GM12878 (cell line): ENCODE measurements around the gene HMCN2. TPM values are rescaled to one million over a fixed set of nuclear protein-coding genes. Genes with fewer than 3 reads are reported as not detected.

Experiments used
- ATAC-seq: fragments of 200-7000 bp; cut with Tn5 transposase; 3 replicates; pipeline ENCODE4 v1.9.1; 2020; ENCODE audit warnings: mild to moderate bottlenecking, moderate library complexity
- BruUV-seq: library from RNA; stranded (reverse); fragments of 400-500 nt; replicated peaks from 2 replicates; lab custom pipeline; 2021; lab: Mats Ljungman, UMichigan
- CTCF ChIA-PET: fragments of 300-600 bp; sonication (Branson Sonifier 250); formaldehyde crosslinking; extraction: SDS; loops from one replicate; lab custom pipeline; 2021; ENCODE audit warnings: inconsistent platforms; lab: Yijun Ruan, JAX
- POLR2A ChIA-PET: fragments of 350-600 bp; formaldehyde crosslinking; extraction: SDS; loops from one replicate; lab custom pipeline; 2021; ENCODE audit warnings: inconsistent platforms; lab: Charles Lee
- RAD21 ChIA-PET: fragments of 300-600 bp; sonication (Branson Sonifier 250); formaldehyde crosslinking; loops from one replicate; lab custom pipeline; 2023; ENCODE audit warnings: antibody characterized with exemption; ENCODE audit not compliant: unreplicated experiment; lab: Charles Lee
- SMC1A ChIA-PET: fragments of 300-600 bp; sonication (Branson Sonifier 250); formaldehyde crosslinking; loops from one replicate; lab custom pipeline; 2023; ENCODE audit not compliant: unreplicated experiment, uncharacterized antibody; lab: Charles Lee
- DNase-seq: peaks from one replicate; pipeline ENCODE4 v3.0.0-alpha.2; 2011; ENCODE audit warnings: low read depth, low spot score
- FAIRE-seq: peaks from 3 replicates; lab custom pipeline; 2011; peaks lifted over from hg19 to GRCh38; lab: Jason Lieb, UNC
- H2AFZ ChIP-seq: 2 replicates; pipeline ENCODE4 v1.6.0; 2011; ENCODE audit warnings: low read depth, low read length, control low read depth; ENCODE audit not compliant: control insufficient read depth
- H3K27ac ChIP-seq: 2 replicates; pipeline ENCODE4 v1.5.1; 2011; ENCODE audit warnings: control low read depth; ENCODE audit not compliant: control insufficient read depth, insufficient read depth
- H3K27me3 ChIP-seq, 2 experiments: replicated peaks in 1 of 2; 2 replicates each; pipeline versions ENCODE4 v1.6.0 to v1.6.1; 2011; ENCODE audit warnings: low read length in 1 of 2; ENCODE audit not compliant: control insufficient read depth in 2 of 2, insufficient read depth in 2 of 2
- H3K36me3 ChIP-seq, 2 experiments: 2 replicates each; pipeline ENCODE4 v1.5.1; 2011; ENCODE audit warnings: low read length in 1 of 2; ENCODE audit not compliant: control insufficient read depth in 2 of 2, insufficient read depth in 2 of 2
- H3K4me1 ChIP-seq: 2 replicates; pipeline ENCODE4 v1.6.1; 2011; ENCODE audit warnings: mild to moderate bottlenecking, low read length, moderate library complexity, mixed read lengths; ENCODE audit not compliant: control insufficient read depth, insufficient read depth
- H3K4me2 ChIP-seq: 2 replicates; pipeline ENCODE4 v1.6.0; 2011; ENCODE audit warnings: control low read depth; ENCODE audit not compliant: control insufficient read depth, insufficient read depth
- H3K4me3 ChIP-seq: fragments of 200-600 bp; sonication (generic); 2 replicates; pipeline ENCODE4 v1.5.1; 2016
- H3K79me2 ChIP-seq: 2 replicates; pipeline ENCODE4 v1.6.0; 2011; ENCODE audit warnings: low read length; ENCODE audit not compliant: control insufficient read depth, insufficient read depth
- H3K9ac ChIP-seq: 2 replicates; pipeline ENCODE4 v1.8.0; 2011; ENCODE audit warnings: low read length, control low read depth, mixed read lengths; ENCODE audit not compliant: control insufficient read depth, insufficient read depth
- H3K9me3 ChIP-seq: replicated peaks from 3 replicates; pipeline ENCODE4 v1.5.1; 2011; ENCODE audit warnings: mild to moderate bottlenecking, low read length; ENCODE audit not compliant: control insufficient read depth, insufficient read depth
- H4K20me1 ChIP-seq: 2 replicates; pipeline ENCODE4 v1.6.0; 2011; ENCODE audit not compliant: control insufficient read depth, insufficient read depth
- BMI1 ChIP-seq: fragments of 450-650 bp; IDR thresholded peaks from 2 replicates; pipeline ENCODE4 v1.6.1; 2016; ENCODE audit warnings: mild to moderate bottlenecking, moderate library complexity, borderline replicate concordance
- CBFB ChIP-seq: IDR thresholded peaks from 2 replicates; pipeline ENCODE4 v1.6.1; 2016; ENCODE audit warnings: antibody characterized with exemption, low read depth
- IKZF1 ChIP-seq: fragments of 450-650 bp; conservative IDR thresholded peaks from 2 replicates; pipeline ENCODE4 v1.6.1; 2017; ENCODE audit warnings: antibody characterized with exemption, mild to moderate bottlenecking
- IKZF2 ChIP-seq, 2 experiments: fragments of 450-650 bp; IDR thresholded peaks; 2 replicates each; pipeline ENCODE4 v1.6.1; 2017; ENCODE audit warnings: mild to moderate bottlenecking in 2 of 2, moderate library complexity in 2 of 2
- RCOR1 ChIP-seq: conservative IDR thresholded peaks from 2 replicates; pipeline ENCODE4 v1.6.1; 2012; ENCODE audit warnings: low read depth, low read length, improper control_type of control experiment
- RUNX3 ChIP-seq: IDR thresholded peaks from 2 replicates; pipeline ENCODE4 v1.6.1; 2012; ENCODE audit warnings: low read length, inconsistent platforms
- WGBS: methylation state at CpG from one replicate; pipeline ENCODE4 v1.1.6; 2016; ENCODE audit warnings: low lambda C conversion rate; ENCODE audit not compliant: insufficient replicate concordance, insufficient coverage; ENCODE audit errors: missing lambda C conversion rate; 5-methylcytosine and 5-hydroxymethylcytosine counted together
- in situ Hi-C: fragments of 300-500 bp; cut with MboI; formaldehyde crosslinking; loops from 9 replicates; pipeline ENCODE4 v1.14.3; 2018; ENCODE audit warnings: mixed read lengths
- intact Hi-C: fragments of 100-400 bp; cut with micrococcal nuclease; formaldehyde crosslinking; loops from one replicate; pipeline ENCODE4 v1.14.2; 2022; ENCODE audit not compliant: unreplicated experiment
- polyA plus RNA-seq, 11 experiments: library from polyadenylated mRNA; depleted of rRNA in 4 of 11; unstranded in 6 of 11; stranded (reverse) in 5 of 11; fragments of >200 nt; fragmentation: Nextera tagmentation in 4 of 11; fragmentation: Illumina TruSeq in 1 of 11; extraction: Ambion mirVana in 4 of 11; extraction: Trizol in 1 of 11; gene quantifications; 1 replicate in 1 of 11; 2 replicates in 10 of 11; pipeline versions ENCODE4 v1.2.1 to v1.2.3, GENCODE V29; 2011 to 2016; ENCODE audit warnings: inconsistent platforms in 2 of 11, missing spikeins in 2 of 11, low read depth in 1 of 11
- total RNA-seq, 4 experiments: library from RNA; depleted of rRNA in 3 of 4; stranded (reverse); fragments of >200 nt in 3 of 4; fragmentation: Illumina TruSeq in 1 of 4; extraction: Trizol in 1 of 4; gene quantifications; 2 replicates each; pipeline versions ENCODE4 v1.2.1 to v1.2.3, GENCODE V29; 2013 to 2021
- TF ChIP-seq, protein P1 (sequence below): fragments of 450-650 bp; formaldehyde crosslinking; IDR thresholded peaks from 2 replicates; pipeline ENCODE4 v1.4.0; 2020; ENCODE audit warnings: mild to moderate bottlenecking, moderate library complexity

The HMCN2 gene
- total and polyA plus RNA-seq, 10 of the 15 experiments (the other 5 are each of a cell fraction or from before 2014, with no cell fraction given): 0.04 TPM; not detected in 9

DNA sequence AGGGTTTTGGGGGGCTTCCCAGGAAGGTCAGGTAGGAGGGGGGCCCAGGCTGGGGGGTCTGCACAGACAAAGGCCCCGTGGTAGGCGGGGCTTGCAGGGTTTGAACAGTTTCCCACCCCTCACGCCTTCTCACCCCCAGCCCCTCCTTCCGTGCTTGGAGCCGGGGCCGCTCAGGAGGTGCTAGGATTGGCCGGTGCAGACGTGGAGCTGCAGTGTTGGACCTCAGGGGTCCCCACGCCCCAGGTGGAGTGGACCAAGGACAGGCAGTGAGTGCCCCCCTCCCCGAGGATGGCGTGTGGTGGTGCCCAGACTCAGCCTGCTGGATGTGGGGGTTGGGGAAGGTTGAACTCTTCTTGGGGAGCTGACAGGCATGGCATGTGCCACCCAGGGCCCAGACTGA, 83.8 kb downstream of the HMCN2 start:
- CTCF ChIA-PET: interaction anchor here (0.6 kb wide), 1 partner anchor 161 kb away, joined by 3 read pairs; no protein-coding TSS in a partner anchor
- ATAC-seq: no peak
- H3K9me3 ChIP-seq: no peaks in the 10 kb centered on the region

More for the DNA sequence above, 83.8 kb downstream of the HMCN2 start:
- ChIA-PET RAD21 (no interaction called here), SMC1A (no interaction called here), POLR2A (no interaction called here)
- Histone ChIP-seq H3K4me2 (no peak overlapping the region), H2AFZ (no peak overlapping the region), H3K27ac (no peak overlapping the region), H3K4me1 (no peaks in the 10 kb centered on the region; the same call in 1 of the 2 replicates), H3K9ac (no peak overlapping the region), H3K4me3 (no peak overlapping the region), H3K36me3 (no peaks in the 10 kb centered on the region), H4K20me1 (no peaks in the 10 kb centered on the region), H3K79me2 (no peaks in the 10 kb centered on the region), H3K27me3 (no peaks in the 10 kb centered on the region; a peak in 1 of 4 replicates)
- TF ChIP-seq RCOR1 (no peak), BMI1 (no peak), IKZF2 (IDR thresholded peaks at IDR 0.05) (no peak), IKZF1 (no peak), RUNX3 (no peak), CBFB (no peak)
- TF ChIP-seq, protein P1, sequence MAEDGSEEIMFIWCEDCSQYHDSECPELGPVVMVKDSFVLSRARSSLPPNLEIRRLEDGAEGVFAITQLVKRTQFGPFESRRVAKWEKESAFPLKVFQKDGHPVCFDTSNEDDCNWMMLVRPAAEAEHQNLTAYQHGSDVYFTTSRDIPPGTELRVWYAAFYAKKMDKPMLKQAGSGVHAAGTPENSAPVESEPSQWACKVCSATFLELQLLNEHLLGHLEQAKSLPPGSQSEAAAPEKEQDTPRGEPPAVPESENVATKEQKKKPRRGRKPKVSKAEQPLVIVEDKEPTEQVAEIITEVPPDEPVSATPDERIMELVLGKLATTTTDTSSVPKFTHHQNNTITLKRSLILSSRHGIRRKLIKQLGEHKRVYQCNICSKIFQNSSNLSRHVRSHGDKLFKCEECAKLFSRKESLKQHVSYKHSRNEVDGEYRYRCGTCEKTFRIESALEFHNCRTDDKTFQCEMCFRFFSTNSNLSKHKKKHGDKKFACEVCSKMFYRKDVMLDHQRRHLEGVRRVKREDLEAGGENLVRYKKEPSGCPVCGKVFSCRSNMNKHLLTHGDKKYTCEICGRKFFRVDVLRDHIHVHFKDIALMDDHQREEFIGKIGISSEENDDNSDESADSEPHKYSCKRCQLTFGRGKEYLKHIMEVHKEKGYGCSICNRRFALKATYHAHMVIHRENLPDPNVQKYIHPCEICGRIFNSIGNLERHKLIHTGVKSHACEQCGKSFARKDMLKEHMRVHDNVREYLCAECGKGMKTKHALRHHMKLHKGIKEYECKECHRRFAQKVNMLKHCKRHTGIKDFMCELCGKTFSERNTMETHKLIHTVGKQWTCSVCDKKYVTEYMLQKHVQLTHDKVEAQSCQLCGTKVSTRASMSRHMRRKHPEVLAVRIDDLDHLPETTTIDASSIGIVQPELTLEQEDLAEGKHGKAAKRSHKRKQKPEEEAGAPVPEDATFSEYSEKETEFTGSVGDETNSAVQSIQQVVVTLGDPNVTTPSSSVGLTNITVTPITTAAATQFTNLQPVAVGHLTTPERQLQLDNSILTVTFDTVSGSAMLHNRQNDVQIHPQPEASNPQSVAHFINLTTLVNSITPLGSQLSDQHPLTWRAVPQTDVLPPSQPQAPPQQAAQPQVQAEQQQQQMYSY (CRISPR knock-in tag): no peak
- DNase-seq (no peak), FAIRE-seq (no peak)
- 34% methylated on average over 11 of the region's 11 CpGs for WGBS
- in situ Hi-C loops: no loop called here
- no TSS peak for BruUV-seq
- intact Hi-C loops: no loop called here
